SH-SY5Y (cell line): Measurements from ENCODE around the gene MEAF6.

ENCODE experiments used
- GATA2 ChIP-seq: IDR thresholded peaks from 2 replicates; pipeline ENCODE4 v1.6.1; 2011; ENCODE audit warnings: mild to moderate bottlenecking, low read depth, low read length
- GATA3 ChIP-seq: IDR thresholded peaks from 2 replicates; pipeline ENCODE4 v1.6.1; 2011; ENCODE audit warnings: low read depth, mild to moderate bottlenecking, low read length, moderate library complexity

GRCh38 chr1:37556712-37557196 lies 42.2 kb upstream of the MEAF6 start, which contains the start of gene DNALI1:
- TF ChIP-seq GATA2 (no peak), GATA3 (no peak)
